H9 (cell line): ENCODE data around the gene EPN3. TPM values are rescaled to one million over a fixed set of nuclear protein-coding genes. Genes with fewer than 3 reads are reported as not detected.

Experiments used
- DNase-seq: peaks from one replicate; pipeline ENCODE4 v3.0.0-alpha.2; 2017
- H2AFZ ChIP-seq: one replicate; pipeline ENCODE4 v1.6.1; 2013; ENCODE audit warnings: mild to moderate bottlenecking, low read length, control low read depth, moderate library complexity
- H2AK5ac ChIP-seq: 2 replicates; pipeline ENCODE4 v1.6.1; 2013; ENCODE audit warnings: low read length, control low read depth, mixed read lengths; ENCODE audit not compliant: insufficient read length
- H2BK120ac ChIP-seq: one replicate; pipeline ENCODE4 v1.6.1; 2013; ENCODE audit warnings: low read depth, mild to moderate bottlenecking, low read length, control low read depth, inconsistent platforms; ENCODE audit not compliant: poor library complexity, severe bottlenecking
- H2BK12ac ChIP-seq: 2 replicates; pipeline ENCODE4 v1.6.1; 2013; ENCODE audit warnings: low read length, control low read depth, mixed read lengths, low read depth; ENCODE audit not compliant: insufficient read length
- H2BK15ac ChIP-seq: 2 replicates; pipeline ENCODE4 v1.6.1; 2013; ENCODE audit warnings: low read depth, low read length, control low read depth
- H2BK20ac ChIP-seq: one replicate; pipeline ENCODE4 v1.6.1; 2013; ENCODE audit warnings: low read depth, mild to moderate bottlenecking, low read length, control low read depth, inconsistent platforms; ENCODE audit not compliant: poor library complexity, severe bottlenecking
- H2BK5ac ChIP-seq: 2 replicates; pipeline ENCODE4 v1.6.1; 2013; ENCODE audit warnings: low read length, control low read depth, mixed read lengths; ENCODE audit not compliant: insufficient read length
- H3K14ac ChIP-seq: 2 replicates; pipeline ENCODE4 v1.6.1; 2013; ENCODE audit warnings: low read length, control low read depth; ENCODE audit not compliant: insufficient read depth
- H3K18ac ChIP-seq: 2 replicates; pipeline ENCODE4 v1.6.1; 2013; ENCODE audit warnings: low read depth, mild to moderate bottlenecking, mixed read lengths, low read length, control low read depth; ENCODE audit not compliant: insufficient read length
- H3K23ac ChIP-seq: 2 replicates; pipeline ENCODE4 v1.6.1; 2013; ENCODE audit warnings: low read length, control low read depth, mixed read lengths, low read depth; ENCODE audit not compliant: insufficient read length
- H3K23me2 ChIP-seq: 2 replicates; pipeline ENCODE4 v1.6.1; 2013; ENCODE audit warnings: low read depth, mild to moderate bottlenecking, mixed read lengths, low read length, control low read depth; ENCODE audit not compliant: insufficient read length, poor library complexity, severe bottlenecking
- H3K27ac ChIP-seq: 2 replicates; pipeline ENCODE4 v1.5.1; 2013; ENCODE audit warnings: low read length, control low read depth, mixed read lengths, low read depth; ENCODE audit not compliant: insufficient read length
- H3K27me3 ChIP-seq: 2 replicates; pipeline ENCODE4 v1.6.1; 2013; ENCODE audit warnings: low read length, control low read depth, inconsistent platforms; ENCODE audit not compliant: insufficient read depth
- H3K4ac ChIP-seq: 2 replicates; pipeline ENCODE4 v1.6.1; 2013; ENCODE audit warnings: low read depth, mild to moderate bottlenecking, control low read depth, inconsistent platforms, low read length, moderate library complexity
- H3K4me1 ChIP-seq: 2 replicates; pipeline ENCODE4 v1.6.1; 2013; ENCODE audit warnings: low read length, control low read depth, inconsistent platforms; ENCODE audit not compliant: insufficient read depth
- H3K4me2 ChIP-seq: 2 replicates; pipeline ENCODE4 v1.6.1; 2013; ENCODE audit warnings: low read length, control low read depth, mixed read lengths; ENCODE audit not compliant: insufficient read length, insufficient read depth
- H3K56ac ChIP-seq: 2 replicates; pipeline ENCODE4 v1.6.1; 2013; ENCODE audit warnings: low read depth, mild to moderate bottlenecking, mixed read lengths, low read length, control low read depth; ENCODE audit not compliant: insufficient read length
- H3K79me1 ChIP-seq: 2 replicates; pipeline ENCODE4 v1.6.1; 2013; ENCODE audit warnings: low read depth, mild to moderate bottlenecking, moderate library complexity, low read length, control low read depth, inconsistent platforms; ENCODE audit not compliant: insufficient read depth, poor library complexity, severe bottlenecking
- H3K79me2 ChIP-seq: 2 replicates; pipeline ENCODE4 v1.6.1; 2013; ENCODE audit warnings: low read length, control low read depth, inconsistent platforms; ENCODE audit not compliant: insufficient read depth
- H3K9ac ChIP-seq: 2 replicates; pipeline ENCODE4 v1.6.1; 2013; ENCODE audit warnings: low read length, control low read depth, mixed read lengths; ENCODE audit not compliant: insufficient read length; ENCODE audit errors: extremely low read depth
- H3K9me3 ChIP-seq: one replicate; pipeline ENCODE4 v1.6.1; 2013; ENCODE audit warnings: low read depth, low read length, inconsistent platforms; ENCODE audit not compliant: control insufficient read depth
- H3T11ph ChIP-seq: one replicate; pipeline ENCODE4 v1.6.1; 2013; ENCODE audit warnings: mild to moderate bottlenecking, low read length, control low read depth, inconsistent platforms
- H4K20me1 ChIP-seq: one replicate; pipeline ENCODE4 v1.6.1; 2013; ENCODE audit not compliant: control insufficient read depth, insufficient read length, insufficient read depth
- H4K5ac ChIP-seq: 2 replicates; pipeline ENCODE4 v1.6.1; 2013; ENCODE audit warnings: low read depth, mild to moderate bottlenecking, mixed read lengths, low read length, control low read depth; ENCODE audit not compliant: insufficient read length
- H4K8ac ChIP-seq: replicated peaks from 2 replicates; pipeline ENCODE4 v1.6.1; 2013; ENCODE audit warnings: low read length, control low read depth, mixed read lengths, low read depth; ENCODE audit not compliant: insufficient read length
- H4K91ac ChIP-seq: 2 replicates; pipeline ENCODE4 v1.6.1; 2013; ENCODE audit warnings: low read depth, mild to moderate bottlenecking, moderate library complexity, mixed read lengths, low read length, control low read depth; ENCODE audit not compliant: insufficient read length
- H3K27ac Mint-ChIP-seq, 3 experiments: 2 replicates in 2 of 3; 3 replicates in 1 of 3; pipeline ENCODE4 v1.8.0; 2020 to 2021; ENCODE audit warnings: mixed read lengths in 3 of 3, mild to moderate bottlenecking in 1 of 3, moderate library complexity in 1 of 3
- H3K27me3 Mint-ChIP-seq: 2 replicates; pipeline ENCODE4 v1.8.0; 2021; ENCODE audit warnings: low read depth, mild to moderate bottlenecking, moderate library complexity, mixed read lengths
- H3K36me3 Mint-ChIP-seq, 3 experiments: 2 replicates in 2 of 3; 3 replicates in 1 of 3; pipeline ENCODE4 v1.8.0; 2020 to 2021; ENCODE audit warnings: low read depth in 3 of 3, mixed read lengths in 3 of 3; ENCODE audit not compliant: insufficient read depth in 1 of 3
- H3K4me1 Mint-ChIP-seq, 2 experiments: 2 replicates each; pipeline ENCODE4 v1.8.0; 2020; ENCODE audit warnings: mixed read lengths in 2 of 2
- H3K4me3 Mint-ChIP-seq, 2 experiments: 2 replicates in 1 of 2; 3 replicates in 1 of 2; pipeline ENCODE4 v1.8.0; 2020 to 2021; ENCODE audit warnings: mild to moderate bottlenecking in 2 of 2, mixed read lengths in 2 of 2, moderate library complexity in 1 of 2
- H3K9me3 Mint-ChIP-seq, 2 experiments: 2 replicates in 1 of 2; 3 replicates in 1 of 2; pipeline ENCODE4 v1.8.0; 2020; ENCODE audit warnings: mild to moderate bottlenecking in 2 of 2, mixed read lengths in 2 of 2, moderate library complexity in 1 of 2
- WGBS: extraction: QIAGEN DNeasy Blood & Tissue Kit; methylation state at CpG from one replicate; pipeline ENCODE4 v1.1.7; 2013; ENCODE audit warnings: missing lambda C conversion rate, low lambda C conversion rate, mixed read lengths; ENCODE audit not compliant: insufficient read length; ENCODE audit errors: extremely low coverage; 5-methylcytosine and 5-hydroxymethylcytosine counted together
- total RNA-seq: library from RNA; stranded (reverse); gene quantifications from 2 replicates; pipeline ENCODE4 v1.2.1, GENCODE V29; 2021
- TF ChIP-seq, protein P1 (sequence below): fragments of 200-600 bp; sonication (generic); conservative IDR thresholded peaks from 3 replicates; pipeline ENCODE4 v1.8.0; 2021; ENCODE audit warnings: antibody characterized with exemption, mild to moderate bottlenecking

EPN3 gene
- total RNA-seq, 1 experiment from 2014 or later = 1.9 TPM

DNA sequence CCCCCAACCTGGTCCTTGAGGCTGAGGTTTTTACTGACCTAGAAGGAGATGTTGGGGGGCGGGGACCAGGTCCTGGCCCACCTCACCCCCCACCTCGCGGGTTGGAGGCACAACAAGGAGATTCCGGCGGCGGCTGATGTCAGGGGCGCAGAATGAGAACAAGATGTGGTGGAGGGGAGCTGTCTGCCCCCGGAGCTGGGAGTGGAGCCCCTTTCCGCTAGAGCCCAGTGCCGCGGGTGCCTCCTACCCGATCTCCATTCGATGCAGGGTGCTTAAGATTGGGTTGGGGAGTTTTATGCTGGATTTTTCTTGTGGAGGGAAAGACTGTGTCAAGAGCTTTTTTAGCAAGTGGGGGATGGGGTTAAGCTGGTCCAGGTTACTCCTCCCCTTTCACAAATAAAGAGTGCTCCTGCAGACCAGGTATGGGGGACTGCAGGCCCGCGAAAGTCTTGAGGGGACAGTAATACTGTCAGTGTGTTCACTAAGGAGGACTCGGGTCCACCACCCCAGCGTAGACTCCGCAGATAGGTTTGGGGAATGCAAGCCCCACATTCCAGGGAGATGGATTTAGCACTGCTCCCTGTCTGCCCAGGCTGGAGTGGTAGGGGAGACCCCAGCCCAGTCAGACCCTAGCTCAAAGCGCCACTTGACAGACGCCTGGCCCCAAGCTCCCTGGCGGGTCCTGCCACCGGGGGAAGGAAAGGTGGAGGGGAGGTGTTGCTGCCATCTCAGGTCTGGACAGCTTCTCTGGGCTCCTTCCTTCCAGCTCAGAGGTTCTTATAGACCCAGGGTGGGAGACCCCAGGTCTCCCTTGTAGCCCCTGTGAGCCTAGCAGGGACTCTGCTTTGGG is 29.9 kb downstream of the EPN3 start:
- no peaks in the 10 kb centered on the region for H3K79me2 ChIP-seq
- Mint-ChIP-seq H3K9me3 (no peaks in the 10 kb centered on the region), H3K4me1 (peaks cover 28 to 57% of the 10 kb centered on the region in 2 experiments), H3K4me3 (peak overlapping the region; percentile 41 to 82), H3K36me3 (no peaks in the 10 kb centered on the region; a peak in 1 of 7 replicates), H3K27ac (no peak overlapping the region; a peak in 1 of 7 replicates), H3K27me3 (peaks cover 86% of the 10 kb centered on the region)
- H3K27ac ChIP-seq = no peak overlapping the region
- no peak overlapping the region for H3K9ac ChIP-seq
- no peak overlapping the region for H3K23ac ChIP-seq
- H2BK5ac ChIP-seq = no peak overlapping the region
- no peak overlapping the region for H2BK20ac ChIP-seq
- no peaks in the 10 kb centered on the region for H3K79me1 ChIP-seq
- TF ChIP-seq, protein P1, sequence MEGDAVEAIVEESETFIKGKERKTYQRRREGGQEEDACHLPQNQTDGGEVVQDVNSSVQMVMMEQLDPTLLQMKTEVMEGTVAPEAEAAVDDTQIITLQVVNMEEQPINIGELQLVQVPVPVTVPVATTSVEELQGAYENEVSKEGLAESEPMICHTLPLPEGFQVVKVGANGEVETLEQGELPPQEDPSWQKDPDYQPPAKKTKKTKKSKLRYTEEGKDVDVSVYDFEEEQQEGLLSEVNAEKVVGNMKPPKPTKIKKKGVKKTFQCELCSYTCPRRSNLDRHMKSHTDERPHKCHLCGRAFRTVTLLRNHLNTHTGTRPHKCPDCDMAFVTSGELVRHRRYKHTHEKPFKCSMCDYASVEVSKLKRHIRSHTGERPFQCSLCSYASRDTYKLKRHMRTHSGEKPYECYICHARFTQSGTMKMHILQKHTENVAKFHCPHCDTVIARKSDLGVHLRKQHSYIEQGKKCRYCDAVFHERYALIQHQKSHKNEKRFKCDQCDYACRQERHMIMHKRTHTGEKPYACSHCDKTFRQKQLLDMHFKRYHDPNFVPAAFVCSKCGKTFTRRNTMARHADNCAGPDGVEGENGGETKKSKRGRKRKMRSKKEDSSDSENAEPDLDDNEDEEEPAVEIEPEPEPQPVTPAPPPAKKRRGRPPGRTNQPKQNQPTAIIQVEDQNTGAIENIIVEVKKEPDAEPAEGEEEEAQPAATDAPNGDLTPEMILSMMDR = no peak
- H3K4ac ChIP-seq = no peak overlapping the region
- peak; percentile 38 for DNase-seq
- peaks cover 49% of the 10 kb centered on the region for H3K27me3 ChIP-seq
- H2BK12ac ChIP-seq = no peak overlapping the region
- no peak overlapping the region for H4K91ac ChIP-seq
- H3K4me1 ChIP-seq = peaks cover 2% of the 10 kb centered on the region; the same call in 1 of the 2 replicates
- no peak overlapping the region for H2AK5ac ChIP-seq
- H3T11ph ChIP-seq = no peak overlapping the region
- no peak overlapping the region for H4K8ac ChIP-seq
- WGBS = no CpG with 5 or more reads among the region's 22 CpGs
- no peaks in the 10 kb centered on the region for H4K20me1 ChIP-seq
- H3K56ac ChIP-seq = no peak overlapping the region
- H3K18ac ChIP-seq = no peak overlapping the region
- H3K4me2 ChIP-seq = peak overlapping the region; percentile 74
- no peak overlapping the region for H2AFZ ChIP-seq
- H3K14ac ChIP-seq = no peak overlapping the region; the same call in 1 of the 2 replicates
- peaks cover 26% of the 10 kb centered on the region for H3K23me2 ChIP-seq
- H2BK120ac ChIP-seq = no peak overlapping the region
- no peak overlapping the region for H2BK15ac ChIP-seq
- no peak overlapping the region for H4K5ac ChIP-seq
- H3K9me3 ChIP-seq = no peaks in the 10 kb centered on the region
